KMS-11 (cell line): ENCODE results near the gene CEP128.

Experiments
- H2AFZ ChIP-seq: fragments of 200-600 bp; sonication (generic); 2 replicates; pipeline ENCODE4 v1.6.1; 2016; ENCODE audit warnings: antibody characterized with exemption, mixed run types, low read depth
- H3K27ac ChIP-seq: fragments of 200-600 bp; sonication (generic); 2 replicates; pipeline ENCODE4 v1.6.1; 2016; ENCODE audit warnings: mild to moderate bottlenecking, mixed run types
- H3K27me3 ChIP-seq: fragments of 200-600 bp; sonication (generic); 2 replicates; pipeline ENCODE4 v1.6.1; 2017; ENCODE audit warnings: mild to moderate bottlenecking, low read depth, mixed run types, moderate library complexity; ENCODE audit not compliant: insufficient read depth
- H3K36me3 ChIP-seq: fragments of 200-600 bp; sonication (generic); 2 replicates; pipeline ENCODE4 v1.6.1; 2017; ENCODE audit warnings: mild to moderate bottlenecking, mixed run types; ENCODE audit not compliant: insufficient read depth
- H3K4me1 ChIP-seq: fragments of 200-600 bp; sonication (generic); 2 replicates; pipeline ENCODE4 v1.6.1; 2016; ENCODE audit warnings: mild to moderate bottlenecking, low read depth, mixed run types; ENCODE audit not compliant: poor library complexity, severe bottlenecking
- H3K4me2 ChIP-seq: fragments of 200-600 bp; sonication (generic); 2 replicates; pipeline ENCODE4 v1.7.0; 2016; ENCODE audit warnings: mild to moderate bottlenecking, mixed run types
- H3K4me3 ChIP-seq: fragments of 200-600 bp; sonication (generic); IDR thresholded peaks from 2 replicates; pipeline ENCODE4 v1.6.1; 2017; ENCODE audit warnings: low read depth, low read length, mixed read lengths; ENCODE audit not compliant: insufficient read depth
- H3K79me2 ChIP-seq: fragments of 200-600 bp; sonication (generic); 2 replicates; pipeline ENCODE4 v1.6.1; 2016; ENCODE audit warnings: low read depth, mixed run types; ENCODE audit not compliant: insufficient read depth
- H3K9ac ChIP-seq: fragments of 200-600 bp; sonication (generic); 2 replicates; pipeline ENCODE4 v1.6.1; 2016; ENCODE audit warnings: mild to moderate bottlenecking, mixed run types
- H4K20me1 ChIP-seq: fragments of 200-600 bp; sonication (generic); 2 replicates; pipeline ENCODE4 v1.6.1; 2016; ENCODE audit warnings: mild to moderate bottlenecking, mixed run types; ENCODE audit not compliant: insufficient read depth
- TF ChIP-seq, protein P1 (sequence below): fragments of 200-600 bp; sonication (generic); conservative IDR thresholded peaks from 2 replicates; pipeline ENCODE4 v1.6.1; 2017; ENCODE audit warnings: low read depth, mild to moderate bottlenecking, antibody characterized with exemption, low read length, moderate library complexity, mixed read lengths

The CEP128 gene

DNA sequence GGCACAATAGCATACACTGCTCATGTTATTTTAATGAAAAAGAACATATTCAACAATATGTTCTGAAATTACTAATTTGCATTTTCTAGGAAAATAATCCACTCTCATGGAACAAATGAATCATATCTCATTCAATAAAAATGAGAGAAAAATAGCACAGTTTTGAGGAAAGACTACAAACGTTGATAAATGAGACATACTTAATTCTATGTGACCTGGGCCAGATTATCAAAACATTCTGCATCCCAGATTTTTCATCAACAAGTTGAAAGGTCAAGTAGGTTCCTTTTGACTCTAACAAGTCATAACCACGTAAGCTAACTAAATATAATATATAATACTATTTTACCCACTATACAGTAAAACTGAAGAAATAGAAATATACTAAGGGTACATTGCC lies 296.7 kb downstream of the CEP128 start:
- Histone ChIP-seq H3K4me2 (no peak overlapping the region), H3K4me1 (peaks cover under 1% of the 10 kb centered on the region), H3K27ac (no peak overlapping the region), H3K4me3 (no peak overlapping the region), H3K27me3 (no peaks in the 10 kb centered on the region), H4K20me1 (no peaks in the 10 kb centered on the region), H3K9ac (no peak overlapping the region), H2AFZ (no peak overlapping the region), H3K36me3 (no peaks in the 10 kb centered on the region), H3K79me2 (no peaks in the 10 kb centered on the region)
- TF ChIP-seq, protein P1, sequence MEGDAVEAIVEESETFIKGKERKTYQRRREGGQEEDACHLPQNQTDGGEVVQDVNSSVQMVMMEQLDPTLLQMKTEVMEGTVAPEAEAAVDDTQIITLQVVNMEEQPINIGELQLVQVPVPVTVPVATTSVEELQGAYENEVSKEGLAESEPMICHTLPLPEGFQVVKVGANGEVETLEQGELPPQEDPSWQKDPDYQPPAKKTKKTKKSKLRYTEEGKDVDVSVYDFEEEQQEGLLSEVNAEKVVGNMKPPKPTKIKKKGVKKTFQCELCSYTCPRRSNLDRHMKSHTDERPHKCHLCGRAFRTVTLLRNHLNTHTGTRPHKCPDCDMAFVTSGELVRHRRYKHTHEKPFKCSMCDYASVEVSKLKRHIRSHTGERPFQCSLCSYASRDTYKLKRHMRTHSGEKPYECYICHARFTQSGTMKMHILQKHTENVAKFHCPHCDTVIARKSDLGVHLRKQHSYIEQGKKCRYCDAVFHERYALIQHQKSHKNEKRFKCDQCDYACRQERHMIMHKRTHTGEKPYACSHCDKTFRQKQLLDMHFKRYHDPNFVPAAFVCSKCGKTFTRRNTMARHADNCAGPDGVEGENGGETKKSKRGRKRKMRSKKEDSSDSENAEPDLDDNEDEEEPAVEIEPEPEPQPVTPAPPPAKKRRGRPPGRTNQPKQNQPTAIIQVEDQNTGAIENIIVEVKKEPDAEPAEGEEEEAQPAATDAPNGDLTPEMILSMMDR: no peak

DNA sequence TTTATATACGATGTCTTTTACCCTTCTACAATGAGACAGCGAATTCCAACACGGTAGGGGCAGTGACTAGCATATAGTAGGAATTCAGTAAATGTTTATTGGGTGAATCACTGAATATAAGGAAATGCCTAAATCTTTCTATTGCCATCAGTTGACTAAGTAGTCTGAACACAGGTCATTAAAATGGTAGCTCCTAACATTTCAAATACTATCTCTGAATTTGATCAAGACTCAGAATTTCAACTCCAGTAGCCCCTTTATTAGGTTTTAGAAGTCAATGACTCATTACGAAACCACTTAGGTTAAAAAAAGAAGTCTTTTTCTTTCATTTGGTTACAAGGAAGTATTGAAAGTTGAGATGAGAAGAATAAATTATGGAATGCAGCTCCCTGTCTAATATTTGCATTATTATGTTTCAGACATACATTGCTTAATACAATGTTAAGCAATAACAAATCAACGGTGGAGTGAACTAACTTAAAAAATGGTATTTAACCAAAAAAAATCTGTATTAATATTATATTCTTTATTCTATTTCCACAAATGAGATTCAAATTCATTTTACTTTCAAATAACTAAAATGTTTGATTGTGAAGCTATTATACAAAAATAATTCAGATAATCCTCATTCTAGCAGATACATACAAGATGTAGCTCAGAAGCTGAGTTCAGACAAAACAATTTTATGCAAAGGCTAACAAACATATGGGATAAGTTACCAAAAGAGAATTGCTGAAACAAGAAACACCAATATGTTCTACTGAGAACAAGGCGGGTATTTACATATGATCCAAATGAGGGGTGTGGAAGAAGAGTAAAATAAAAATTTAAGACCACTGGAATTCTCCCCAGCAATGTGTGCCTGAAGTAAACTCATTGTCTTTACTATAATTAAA lies 302.7 kb downstream of the CEP128 start:
- Histone ChIP-seq H3K4me1 (peaks cover 23% of the 10 kb centered on the region), H3K4me2 (peak overlapping the region; percentile 66), H3K36me3 (no peaks in the 10 kb centered on the region), H4K20me1 (no peaks in the 10 kb centered on the region), H3K79me2 (no peaks in the 10 kb centered on the region), H3K4me3 (no peak overlapping the region), H3K27me3 (no peaks in the 10 kb centered on the region), H3K27ac (no peak overlapping the region), H3K9ac (no peak overlapping the region), H2AFZ (no peak overlapping the region)
- TF ChIP-seq, protein P1: no peak

DNA sequence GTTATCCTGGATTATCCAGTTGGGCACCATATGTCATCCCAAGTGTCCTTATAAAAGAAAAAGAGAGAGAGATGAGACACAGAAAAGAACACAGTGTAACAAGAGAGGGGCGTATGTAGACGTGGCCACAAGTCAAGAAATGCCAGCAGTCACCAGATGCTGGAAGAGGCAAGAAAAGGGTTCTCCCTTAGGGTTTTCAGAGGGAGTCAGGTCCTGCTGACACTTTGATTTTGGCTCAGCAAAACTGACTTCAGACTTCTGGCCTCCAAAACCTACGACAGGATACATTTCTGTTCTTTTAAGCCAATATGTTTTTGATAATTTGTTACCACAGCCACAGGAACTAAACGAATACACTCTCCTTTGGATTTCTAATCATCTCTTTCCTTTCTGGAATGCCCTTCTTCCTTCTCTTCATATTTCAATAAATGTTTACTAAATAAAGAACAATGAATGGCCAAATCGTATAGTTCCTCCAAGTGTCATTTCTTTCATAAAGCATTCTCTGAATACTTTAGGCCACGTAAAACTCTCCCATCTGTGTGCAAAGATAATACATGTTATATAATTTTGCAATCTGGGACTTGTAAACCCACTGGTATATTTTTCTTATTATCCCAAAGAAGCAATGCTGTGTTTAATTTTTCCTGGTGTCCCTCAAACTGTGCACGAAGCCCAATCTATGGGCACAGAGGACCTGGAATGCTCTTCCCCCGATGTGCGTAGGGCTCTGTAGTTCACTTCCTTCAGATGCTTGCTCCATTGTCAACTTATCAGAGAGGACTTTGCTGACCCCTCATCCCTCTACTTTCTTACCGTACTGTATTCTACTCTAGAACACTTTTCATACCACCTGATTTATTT lies 303.6 kb downstream of the CEP128 start:
- Histone ChIP-seq H4K20me1 (no peaks in the 10 kb centered on the region), H2AFZ (no peak overlapping the region), H3K27ac (no peak overlapping the region), H3K79me2 (no peaks in the 10 kb centered on the region), H3K9ac (no peak overlapping the region), H3K4me3 (no peak overlapping the region), H3K36me3 (no peaks in the 10 kb centered on the region), H3K4me1 (peaks cover 23% of the 10 kb centered on the region), H3K27me3 (no peaks in the 10 kb centered on the region), H3K4me2 (peak overlapping the region; percentile 66)
- TF ChIP-seq, protein P1: no peak

DNA sequence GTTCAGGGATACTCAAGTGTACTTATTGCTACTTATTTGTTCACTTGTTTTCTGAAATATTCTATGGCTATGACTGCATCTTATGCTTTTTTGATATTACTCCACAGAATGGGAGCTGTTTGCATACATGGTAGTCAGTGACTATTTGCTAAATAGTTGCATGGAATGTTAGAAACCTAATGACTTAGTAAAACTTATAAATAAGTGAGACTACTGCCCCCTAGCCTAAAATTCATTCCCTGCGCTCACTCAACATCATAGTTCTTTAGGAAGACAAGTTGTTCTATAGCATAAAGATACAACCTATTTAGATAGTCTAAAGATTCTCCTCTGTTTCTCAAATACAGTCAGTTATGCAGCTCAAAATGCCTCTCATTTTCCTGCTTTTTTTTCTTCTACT lies 305.5 kb downstream of the CEP128 start:
- Histone ChIP-seq H2AFZ (no peak overlapping the region), H3K27me3 (no peaks in the 10 kb centered on the region), H3K9ac (no peak overlapping the region), H3K4me2 (no peak overlapping the region), H3K27ac (no peak overlapping the region), H3K4me3 (no peak overlapping the region), H4K20me1 (no peaks in the 10 kb centered on the region), H3K79me2 (no peaks in the 10 kb centered on the region), H3K4me1 (peaks cover 23% of the 10 kb centered on the region), H3K36me3 (no peaks in the 10 kb centered on the region)
- TF ChIP-seq, protein P1: peak; percentile 33; the same call in 1 of the 2 replicates
